AG10803 (cell line): ENCODE data around the gene SSH2.

Source experiments
- DNase-seq: peaks from one replicate; pipeline ENCODE4 v3.0.0; 2010; ENCODE audit warnings: low read depth
- H3K4me3 ChIP-seq: 2 replicates; pipeline ENCODE4 v1.5.1; 2011; ENCODE audit warnings: mild to moderate bottlenecking, low read length, control low read depth
- CTCF ChIP-seq: conservative IDR thresholded peaks from 2 replicates; pipeline ENCODE4 v1.5.1; 2011; ENCODE audit warnings: mild to moderate bottlenecking, low read length, control low read depth, inconsistent platforms

The SSH2 gene

DNA sequence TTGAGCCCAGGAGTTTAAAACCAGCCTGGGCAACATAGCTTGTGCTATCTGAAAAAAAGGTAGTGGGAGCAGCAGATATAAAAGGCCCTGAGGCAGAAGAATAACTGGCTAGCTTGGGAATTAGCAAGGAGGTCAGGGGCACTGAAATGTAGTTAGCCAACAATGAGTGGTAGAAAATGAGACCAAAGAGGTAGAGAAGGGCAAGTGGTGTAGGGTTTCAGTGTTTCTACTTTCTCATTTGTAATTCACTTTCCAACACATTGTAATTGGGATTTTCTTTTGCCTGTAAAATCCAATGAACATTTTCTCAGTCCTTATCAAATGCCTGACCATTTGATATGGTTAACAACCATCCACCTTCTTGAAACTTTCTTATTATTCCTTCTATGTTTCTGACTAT lies 212.2 kb downstream of the SSH2 start:
- no peak for TF ChIP-seq CTCF
- no peak for DNase-seq
- H3K4me3 ChIP-seq, result no peak overlapping the region

GRCh38 chr17:29716566-29716965 lies 213.5 kb downstream of the SSH2 start:
- TF ChIP-seq CTCF, result no peak
- H3K4me3 ChIP-seq, result no peak overlapping the region
- no peak for DNase-seq

GRCh38 chr17:29715680-29716079 lies 214.3 kb downstream of the SSH2 start:
- H3K4me3 ChIP-seq, result no peak overlapping the region
- DNase-seq, result no peak
- no peak for TF ChIP-seq CTCF

DNA sequence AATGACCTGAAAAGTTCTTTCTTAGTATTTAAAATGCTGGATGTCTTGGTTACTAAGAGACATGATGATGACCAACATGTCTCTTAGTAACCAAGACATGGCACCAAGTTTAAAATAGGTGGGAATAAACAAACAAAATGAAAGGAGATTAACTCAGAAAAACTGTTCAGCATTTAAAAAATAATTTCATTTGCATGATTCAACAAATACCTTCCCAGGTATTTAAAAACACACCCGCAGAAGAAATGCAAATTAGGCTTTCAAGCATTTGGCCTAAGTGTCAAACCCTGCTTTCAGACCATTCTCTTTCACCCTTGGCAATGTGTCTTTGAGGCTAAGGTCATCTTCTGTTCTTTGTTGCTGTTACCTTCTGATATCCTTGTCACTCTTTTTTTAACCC lies 215.9 kb downstream of the SSH2 start:
- DNase-seq, result no peak
- no peak overlapping the region for H3K4me3 ChIP-seq
- TF ChIP-seq CTCF, result no peak

DNA sequence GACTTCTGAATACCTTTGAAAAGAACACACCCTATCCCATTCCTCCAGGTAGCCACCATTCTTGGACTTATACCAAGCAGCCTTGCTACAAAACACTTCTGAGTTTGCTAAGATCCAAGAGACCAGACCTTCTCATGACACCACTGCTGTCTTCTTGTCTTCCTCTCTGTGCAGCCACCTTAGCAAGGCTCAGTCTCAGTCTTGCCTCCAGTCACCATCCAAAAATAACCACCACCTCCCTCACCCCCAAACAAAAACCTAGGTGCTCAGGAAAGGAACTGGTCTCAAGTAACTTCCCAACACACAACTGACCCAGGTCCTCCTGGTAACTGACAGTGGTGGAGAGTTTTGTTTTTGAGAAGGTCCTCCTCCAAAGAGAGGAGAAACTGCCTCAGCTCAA lies 216.4 kb downstream of the SSH2 start:
- H3K4me3 ChIP-seq, result no peak overlapping the region
- TF ChIP-seq CTCF, result no peak
- DNase-seq, result no peak

DNA sequence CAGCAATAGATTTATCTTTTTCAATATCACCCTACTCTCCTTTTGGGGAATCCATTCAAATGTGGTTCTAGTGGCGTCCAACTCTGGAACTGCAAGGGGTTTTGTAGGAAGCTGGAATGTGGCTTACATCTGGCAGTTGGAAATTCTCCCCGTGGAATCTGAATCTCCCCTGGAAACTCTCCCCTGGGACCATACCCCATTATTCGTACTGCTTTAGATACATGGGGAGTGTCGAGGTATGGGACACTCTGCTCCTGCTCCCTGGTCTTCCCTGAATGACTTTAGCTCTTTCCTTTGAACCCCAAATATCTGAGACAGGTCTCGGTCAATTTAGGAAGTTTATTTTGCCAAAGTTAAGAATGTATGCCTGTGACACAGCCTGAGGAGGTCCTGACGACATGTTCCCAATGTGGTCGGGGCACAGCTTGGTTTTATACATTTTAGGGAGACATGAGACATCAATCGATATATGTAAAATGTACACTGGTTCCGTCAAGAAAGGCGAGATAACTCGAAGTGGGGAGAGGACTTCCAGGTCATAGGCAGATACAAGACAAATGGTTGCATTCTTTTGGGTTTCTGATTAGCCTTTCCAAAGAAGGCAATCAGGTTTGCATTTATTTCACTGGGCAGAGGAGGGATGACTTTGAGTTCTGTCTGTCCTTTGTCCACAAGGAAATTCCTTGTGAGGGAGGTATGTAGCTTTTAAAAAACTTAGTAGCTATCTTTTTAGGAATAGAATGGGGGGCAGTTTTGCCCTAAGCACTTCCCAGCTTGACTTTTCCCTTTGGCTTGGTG lies 218.2 kb downstream of the SSH2 start:
- DNase-seq, result peak; percentile 56
- TF ChIP-seq CTCF, result 0 out of 2 replicates have a peak, but pooled peaks have one; percentile 26
- no peak overlapping the region for H3K4me3 ChIP-seq

DNA sequence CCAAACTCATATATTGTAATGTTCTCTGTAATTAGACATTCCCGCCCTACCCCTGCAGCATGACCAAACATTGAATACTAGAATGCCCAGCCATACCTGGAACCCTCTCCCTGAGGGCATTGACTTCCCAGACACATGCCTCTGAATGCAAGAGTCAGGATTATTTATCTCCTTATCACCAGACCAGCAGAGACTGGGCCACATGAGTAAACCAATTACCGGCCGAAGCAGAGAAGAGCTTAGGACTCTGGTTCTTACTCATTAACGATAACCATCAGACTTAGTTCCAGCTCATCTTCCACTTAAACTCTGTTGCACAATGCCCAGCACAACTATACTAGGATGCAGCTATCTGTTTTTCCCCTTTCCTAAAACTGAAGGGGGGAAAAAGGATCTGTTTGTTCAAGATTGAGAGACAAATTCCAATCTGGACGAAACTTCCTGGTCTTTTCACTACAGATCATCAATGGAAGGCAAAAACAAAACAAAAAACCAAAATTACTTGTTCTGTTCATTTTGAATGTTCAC lies 219.1 kb downstream of the SSH2 start:
- no peak for TF ChIP-seq CTCF
- peak; percentile 75 for DNase-seq
- no peak overlapping the region for H3K4me3 ChIP-seq
